GM19463 (cell line): ENCODE results near the gene ANKRD11.
"Not testable (repeated sequence)": the region's sequence is repeated elsewhere in the genome, so short reads cannot be mapped to it uniquely, and the experiment has no call there.

Source experiments
- ATAC-seq: cut with Tn5 transposase; IDR thresholded peaks from one replicate; pipeline ENCODE4 v1.9.1; 2021; ENCODE audit warnings: mild to moderate bottlenecking, moderate library complexity; ENCODE audit not compliant: unreplicated experiment

The ANKRD11 gene

GRCh38 chr16:89388536-89388935 lies 101.8 kb downstream of the ANKRD11 start:
- ATAC-seq: no peak

- no peak for ATAC-seq
Observed at GRCh38 chr16:89386306-89387185, 103.8 kb downstream of the ANKRD11 start.

- ATAC-seq: no peak
Observed at GRCh38 chr16:89385712-89386111, 104.6 kb downstream of the ANKRD11 start.

GRCh38 chr16:89384282-89384681 lies 106.1 kb downstream of the ANKRD11 start:
- ATAC-seq: no peak

- no peak for ATAC-seq
Observed at GRCh38 chr16:89383095-89384003, 107.0 kb downstream of the ANKRD11 start.

- ATAC-seq: not testable (repeated sequence)
Observed at GRCh38 chr16:89382555-89382954, 107.8 kb downstream of the ANKRD11 start.

GRCh38 chr16:89381788-89382187 lies 108.6 kb downstream of the ANKRD11 start:
- no peak for ATAC-seq

GRCh38 chr16:89380681-89381080 lies 109.7 kb downstream of the ANKRD11 start:
- no peak for ATAC-seq

- ATAC-seq: no peak
Observed at GRCh38 chr16:89378947-89379771, 111.2 kb downstream of the ANKRD11 start.

GRCh38 chr16:89377453-89377848 lies 112.9 kb downstream of the ANKRD11 start:
- ATAC-seq: no peak

- no peak for ATAC-seq
Observed at GRCh38 chr16:89376812-89377452, 113.4 kb downstream of the ANKRD11 start.

GRCh38 chr16:89375686-89376085 lies 114.7 kb downstream of the ANKRD11 start:
- ATAC-seq: no peak

- no peak for ATAC-seq
Observed at GRCh38 chr16:89375021-89375420, 115.3 kb downstream of the ANKRD11 start.

GRCh38 chr16:89374393-89374960 lies 115.9 kb downstream of the ANKRD11 start:
- ATAC-seq: no peak

- ATAC-seq: no peak
Observed at GRCh38 chr16:89373355-89374110, 116.8 kb downstream of the ANKRD11 start.

GRCh38 chr16:89371968-89372634 lies 118.3 kb downstream of the ANKRD11 start:
- no peak for ATAC-seq

- no peak for ATAC-seq
Observed at GRCh38 chr16:89371386-89371785, 119.0 kb downstream of the ANKRD11 start.

GRCh38 chr16:89370601-89371000 lies 119.8 kb downstream of the ANKRD11 start:
- ATAC-seq: no peak

GRCh38 chr16:89370081-89370511 lies 120.3 kb downstream of the ANKRD11 start:
- ATAC-seq: no peak
